HEK293 (cell line): Measurements from ENCODE around the gene NAT16.

Experiments
- CTCF ChIA-PET: fragments of 350-600 bp; formaldehyde crosslinking; extraction: SDS; loops from one replicate; lab custom pipeline; 2021; ENCODE audit warnings: antibody characterized with exemption; lab: Yijun Ruan, JAX
- POLR2A ChIA-PET: fragments of 300-600 bp; formaldehyde crosslinking; extraction: SDS; loops from one replicate; lab custom pipeline; 2020; ENCODE audit warnings: antibody characterized with exemption, inconsistent platforms; lab: Yijun Ruan, JAX
- H3K27ac ChIP-seq: fragments of 200-500 bp; sonication (Bioruptor generic); 2 replicates; pipeline ENCODE4 v1.5.1; 2014; ENCODE audit warnings: low read depth, low read length, control low read depth, inconsistent platforms; ENCODE audit errors: extremely low read depth
- H3K36me3 ChIP-seq, 2 experiments: fragments of 200-500 bp in 1 of 2; sonication (Bioruptor generic) in 1 of 2; 1 replicate in 1 of 2; 2 replicates in 1 of 2; pipeline ENCODE4 v1.5.1; 2014 to 2017; ENCODE audit warnings: inconsistent platforms in 2 of 2, low read length in 2 of 2; ENCODE audit not compliant: control insufficient read depth in 2 of 2, insufficient read depth in 1 of 2
- H3K4me1 ChIP-seq: fragments of 200-500 bp; sonication (Bioruptor generic); 2 replicates; pipeline ENCODE4 v1.5.1; 2014; ENCODE audit warnings: mild to moderate bottlenecking, low read length, inconsistent platforms; ENCODE audit not compliant: control insufficient read depth, insufficient read depth
- H3K4me3 ChIP-seq: 2 replicates; pipeline ENCODE4 v1.5.1; 2011; ENCODE audit warnings: low read depth, mild to moderate bottlenecking, control low read depth, low read length, moderate library complexity
- H3K9me3 ChIP-seq: fragments of 200-500 bp; sonication (Bioruptor generic); 2 replicates; pipeline ENCODE4 v1.5.1; 2014; ENCODE audit warnings: low read depth, low read length, inconsistent platforms; ENCODE audit not compliant: control insufficient read depth, insufficient read depth
- EGR2 ChIP-seq: fragments of 450-650 bp; formaldehyde crosslinking; IDR thresholded peaks from 2 replicates; pipeline ENCODE4 v1.5.1; 2016; ENCODE audit warnings: low read depth, missing biosample characterization, missing genetic modification characterization
- GLI4 ChIP-seq: fragments of 450-650 bp; formaldehyde crosslinking; IDR thresholded peaks from 2 replicates; pipeline ENCODE4 v1.5.1; 2016; ENCODE audit warnings: missing biosample characterization, missing genetic modification characterization
- GLIS2 ChIP-seq: fragments of 450-650 bp; formaldehyde crosslinking; IDR thresholded peaks from 2 replicates; pipeline ENCODE4 v1.5.1; 2016; ENCODE audit warnings: missing biosample characterization, missing genetic modification characterization
- IKZF3 ChIP-seq: fragments of 450-650 bp; IDR thresholded peaks from 2 replicates; pipeline ENCODE4 v1.5.0; 2018; ENCODE audit warnings: missing biosample characterization, mild to moderate bottlenecking, missing genetic modification characterization, moderate library complexity
- PRDM10 ChIP-seq: fragments of 450-650 bp; formaldehyde crosslinking; IDR thresholded peaks from 2 replicates; pipeline ENCODE4 v1.5.1; 2016; ENCODE audit warnings: missing biosample characterization, missing genetic modification characterization
- PRDM4 ChIP-seq: fragments of 450-650 bp; formaldehyde crosslinking; IDR thresholded peaks from 2 replicates; pipeline ENCODE4 v1.5.1; 2017; ENCODE audit warnings: missing biosample characterization, missing genetic modification characterization
- SALL2 ChIP-seq: fragments of 450-650 bp; formaldehyde crosslinking; IDR thresholded peaks from 2 replicates; pipeline ENCODE4 v1.5.0; 2017; ENCODE audit warnings: missing biosample characterization, mild to moderate bottlenecking, missing genetic modification characterization, borderline replicate concordance
- SP2 ChIP-seq: fragments of 450-650 bp; formaldehyde crosslinking; IDR thresholded peaks from 2 replicates; pipeline ENCODE4 v1.5.1; 2016; ENCODE audit warnings: missing biosample characterization, missing genetic modification characterization
- ZFHX2 ChIP-seq: fragments of 450-650 bp; formaldehyde crosslinking; conservative IDR thresholded peaks from 2 replicates; pipeline ENCODE4 v1.5.1; 2016; ENCODE audit warnings: missing biosample characterization, missing genetic modification characterization
- ZNF114 ChIP-seq: fragments of 450-650 bp; formaldehyde crosslinking; IDR thresholded peaks from 2 replicates; pipeline ENCODE4 v1.5.0; 2017; ENCODE audit warnings: missing biosample characterization, missing genetic modification characterization
- ZNF121 ChIP-seq: fragments of 450-650 bp; formaldehyde crosslinking; IDR thresholded peaks from 2 replicates; pipeline ENCODE4 v1.5.1; 2016; ENCODE audit warnings: missing biosample characterization, missing genetic modification characterization
- ZNF146 ChIP-seq: fragments of 450-650 bp; formaldehyde crosslinking; IDR thresholded peaks from 2 replicates; pipeline ENCODE4 v1.5.1; 2016; ENCODE audit warnings: missing biosample characterization, missing genetic modification characterization
- ZNF248 ChIP-seq: fragments of 450-650 bp; formaldehyde crosslinking; IDR thresholded peaks from 2 replicates; pipeline ENCODE4 v1.5.1; 2017; ENCODE audit warnings: missing biosample characterization, missing genetic modification characterization
- ZNF335 ChIP-seq: fragments of 450-650 bp; formaldehyde crosslinking; conservative IDR thresholded peaks from 2 replicates; pipeline ENCODE4 v1.5.1; 2016; ENCODE audit warnings: missing biosample characterization, missing genetic modification characterization
- ZNF416 ChIP-seq: fragments of 450-650 bp; formaldehyde crosslinking; IDR thresholded peaks from 2 replicates; pipeline ENCODE4 v1.5.1; 2016; ENCODE audit warnings: missing biosample characterization, missing genetic modification characterization
- ZNF555 ChIP-seq: fragments of 450-650 bp; formaldehyde crosslinking; conservative IDR thresholded peaks from 2 replicates; pipeline ENCODE4 v1.5.1; 2017; ENCODE audit warnings: missing biosample characterization, mild to moderate bottlenecking, missing genetic modification characterization, inconsistent platforms
- ZNF560 ChIP-seq: fragments of 450-650 bp; formaldehyde crosslinking; IDR thresholded peaks from 2 replicates; pipeline ENCODE4 v1.5.1; 2017; ENCODE audit warnings: missing biosample characterization, missing genetic modification characterization, borderline replicate concordance
- ZNF843 ChIP-seq: fragments of 450-650 bp; formaldehyde crosslinking; IDR thresholded peaks from 2 replicates; pipeline ENCODE4 v1.5.1; 2016; ENCODE audit warnings: missing biosample characterization, missing genetic modification characterization
- TF ChIP-seq, protein P1 (sequence below): fragments of 450-650 bp; formaldehyde crosslinking; IDR thresholded peaks from 2 replicates; pipeline ENCODE4 v1.5.1; 2016; ENCODE audit warnings: missing biosample characterization, missing genetic modification characterization
- TF ChIP-seq, protein P2 (sequence below): fragments of 450-650 bp; formaldehyde crosslinking; IDR thresholded peaks from 2 replicates; pipeline ENCODE4 v1.5.1; 2016; ENCODE audit warnings: missing biosample characterization, missing genetic modification characterization

Gene NAT16

GRCh38 chr7:101123703-101124068 lies 56.4 kb downstream of the NAT16 start:
- no peak overlapping the region for H3K27ac ChIP-seq
- no peak for TF ChIP-seq ZNF416
- TF ChIP-seq ZNF560 (tag by site-specific recombination) = no peak
- no peak for TF ChIP-seq EGR2 (tag by site-specific recombination)
- no peak for TF ChIP-seq SALL2 (tag by site-specific recombination)
- TF ChIP-seq, protein P1, sequence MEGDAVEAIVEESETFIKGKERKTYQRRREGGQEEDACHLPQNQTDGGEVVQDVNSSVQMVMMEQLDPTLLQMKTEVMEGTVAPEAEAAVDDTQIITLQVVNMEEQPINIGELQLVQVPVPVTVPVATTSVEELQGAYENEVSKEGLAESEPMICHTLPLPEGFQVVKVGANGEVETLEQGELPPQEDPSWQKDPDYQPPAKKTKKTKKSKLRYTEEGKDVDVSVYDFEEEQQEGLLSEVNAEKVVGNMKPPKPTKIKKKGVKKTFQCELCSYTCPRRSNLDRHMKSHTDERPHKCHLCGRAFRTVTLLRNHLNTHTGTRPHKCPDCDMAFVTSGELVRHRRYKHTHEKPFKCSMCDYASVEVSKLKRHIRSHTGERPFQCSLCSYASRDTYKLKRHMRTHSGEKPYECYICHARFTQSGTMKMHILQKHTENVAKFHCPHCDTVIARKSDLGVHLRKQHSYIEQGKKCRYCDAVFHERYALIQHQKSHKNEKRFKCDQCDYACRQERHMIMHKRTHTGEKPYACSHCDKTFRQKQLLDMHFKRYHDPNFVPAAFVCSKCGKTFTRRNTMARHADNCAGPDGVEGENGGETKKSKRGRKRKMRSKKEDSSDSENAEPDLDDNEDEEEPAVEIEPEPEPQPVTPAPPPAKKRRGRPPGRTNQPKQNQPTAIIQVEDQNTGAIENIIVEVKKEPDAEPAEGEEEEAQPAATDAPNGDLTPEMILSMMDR = no peak
- TF ChIP-seq ZNF555 (tag by site-specific recombination) = no peak
- TF ChIP-seq GLIS2 = no peak
- no peak for TF ChIP-seq GLI4
- TF ChIP-seq PRDM4 (tag by site-specific recombination) = no peak
- no peak for TF ChIP-seq ZFHX2 (tag by site-specific recombination)
- TF ChIP-seq ZNF248 (tag by site-specific recombination) = no peak
- TF ChIP-seq ZNF146 (tag by site-specific recombination) = no peak
- no peak for TF ChIP-seq ZNF843 (tag by site-specific recombination)
- TF ChIP-seq PRDM10 (tag by site-specific recombination) = no peak
- TF ChIP-seq IKZF3 = no peak
- TF ChIP-seq ZNF335 = no peak
- TF ChIP-seq SP2 = no peak
- TF ChIP-seq, all 188 proteins: peak for 0
- POLR2A ChIA-PET = interaction anchor here (0.7 to 1.4 kb wide), 3 partner anchors 11 to 691 kb away, joined by 3 to 11 read pairs (median 9); no protein-coding TSS in a partner anchor
- H3K4me3 ChIP-seq = no peak overlapping the region
- H3K4me1 ChIP-seq = no peaks in the 10 kb centered on the region; the same call in 1 of the 2 replicates
- H3K9me3 ChIP-seq = no peaks in the 10 kb centered on the region
- H3K36me3 ChIP-seq = no peaks in the 10 kb centered on the region
- CTCF ChIA-PET = interaction anchor here (0.7 to 6.7 kb wide), 7 partner anchors 12 to 69 kb away, joined by 3 to 37 read pairs (median 6); no protein-coding TSS in a partner anchor

- TF ChIP-seq ZNF121 (peak; percentile 76), ZNF114 (no peak)
- TF ChIP-seq, protein P2, sequence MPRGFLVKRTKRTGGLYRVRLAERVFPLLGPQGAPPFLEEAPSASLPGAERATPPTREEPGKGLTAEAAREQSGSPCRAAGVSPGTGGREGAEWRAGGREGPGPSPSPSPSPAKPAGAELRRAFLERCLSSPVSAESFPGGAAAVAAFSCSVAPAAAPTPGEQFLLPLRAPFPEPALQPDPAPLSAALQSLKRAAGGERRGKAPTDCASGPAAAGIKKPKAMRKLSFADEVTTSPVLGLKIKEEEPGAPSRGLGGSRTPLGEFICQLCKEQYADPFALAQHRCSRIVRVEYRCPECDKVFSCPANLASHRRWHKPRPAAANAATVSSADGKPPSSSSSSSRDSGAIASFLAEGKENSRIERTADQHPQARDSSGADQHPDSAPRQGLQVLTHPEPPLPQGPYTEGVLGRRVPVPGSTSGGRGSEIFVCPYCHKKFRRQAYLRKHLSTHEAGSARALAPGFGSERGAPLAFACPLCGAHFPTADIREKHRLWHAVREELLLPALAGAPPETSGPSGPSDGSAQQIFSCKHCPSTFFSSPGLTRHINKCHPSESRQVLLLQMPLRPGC = no peak
- Histone ChIP-seq H3K4me3 (no peak overlapping the region), H3K36me3 (no peaks in the 10 kb centered on the region), H3K9me3 (no peaks in the 10 kb centered on the region), H3K27ac (no peak overlapping the region), H3K4me1 (no peaks in the 10 kb centered on the region; the same call in 1 of the 2 replicates)
- POLR2A ChIA-PET = interaction anchor here (0.9 to 1.4 kb wide), 4 partner anchors 11 to 248 kb away, joined by 3 to 9 read pairs (median 4); partner anchors contain the start of gene SRRT
- CTCF ChIA-PET = interaction anchor here (0.6 to 6.7 kb wide), 12 partner anchors 10 to 167 kb away, joined by 3 to 37 read pairs (median 4); no protein-coding TSS in a partner anchor
Measured at GRCh38 chr7:101122933-101123702, 57.0 kb downstream of the NAT16 start.
